ENCODE measurements around the gene BCL2L11.
A peak's percentile ranks its signal among the peaks of the same experiment; 100 is the strongest.
"Not testable (repeated sequence)": the region's sequence is repeated elsewhere in the genome, so short reads cannot be mapped to it uniquely, and the experiment has no call there.

Gene BCL2L11, protein sequence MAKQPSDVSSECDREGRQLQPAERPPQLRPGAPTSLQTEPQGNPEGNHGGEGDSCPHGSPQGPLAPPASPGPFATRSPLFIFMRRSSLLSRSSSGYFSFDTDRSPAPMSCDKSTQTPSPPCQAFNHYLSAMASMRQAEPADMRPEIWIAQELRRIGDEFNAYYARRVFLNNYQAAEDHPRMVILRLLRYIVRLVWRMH

DNA sequence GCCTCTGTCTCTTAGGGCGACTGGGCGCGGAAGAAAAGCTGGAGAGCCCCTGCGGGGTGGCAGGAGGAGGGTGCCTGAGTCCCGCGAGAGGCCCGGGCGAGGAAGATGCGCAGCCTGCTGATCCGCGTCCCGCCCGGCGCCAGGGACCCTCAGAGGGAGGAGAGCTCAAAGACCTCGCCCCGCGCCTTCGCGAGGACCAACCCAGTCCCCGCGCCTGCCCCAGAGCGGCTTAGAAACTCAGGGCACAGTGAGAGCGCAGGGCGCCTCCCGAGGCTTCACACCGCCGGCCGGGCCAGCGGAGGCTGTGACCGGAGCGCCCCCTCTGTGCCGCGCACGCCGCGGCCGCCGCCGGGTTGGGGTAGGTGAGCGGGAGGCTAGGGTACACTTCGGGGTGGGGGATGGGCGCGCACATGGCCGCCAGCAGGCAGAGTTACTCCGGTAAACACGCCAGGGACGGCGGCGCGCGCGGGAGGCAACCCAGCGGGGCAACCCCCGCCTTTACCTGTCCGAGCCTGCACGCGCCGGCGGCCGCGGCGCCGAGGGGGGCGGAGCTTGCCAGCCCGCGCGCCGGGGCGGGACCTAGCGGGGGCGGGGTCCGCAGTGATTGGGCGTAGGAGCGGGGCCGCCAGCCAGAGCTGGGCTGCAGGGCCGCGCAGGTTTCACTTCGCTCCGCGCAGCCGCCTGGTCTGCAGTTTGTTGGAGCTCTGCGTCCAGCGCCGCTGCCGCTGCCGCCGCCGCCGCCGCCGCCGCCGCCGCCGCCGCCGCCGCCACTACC lies at the start of gene BCL2L11:
Gene BCL2L11 (plus strand): TSS at position 662 of the 775 bp plus-strand sequence. CDS start 2,832 bp downstream, outside the sequence.
- peak; percentile 89 for DNase-seq

DNA sequence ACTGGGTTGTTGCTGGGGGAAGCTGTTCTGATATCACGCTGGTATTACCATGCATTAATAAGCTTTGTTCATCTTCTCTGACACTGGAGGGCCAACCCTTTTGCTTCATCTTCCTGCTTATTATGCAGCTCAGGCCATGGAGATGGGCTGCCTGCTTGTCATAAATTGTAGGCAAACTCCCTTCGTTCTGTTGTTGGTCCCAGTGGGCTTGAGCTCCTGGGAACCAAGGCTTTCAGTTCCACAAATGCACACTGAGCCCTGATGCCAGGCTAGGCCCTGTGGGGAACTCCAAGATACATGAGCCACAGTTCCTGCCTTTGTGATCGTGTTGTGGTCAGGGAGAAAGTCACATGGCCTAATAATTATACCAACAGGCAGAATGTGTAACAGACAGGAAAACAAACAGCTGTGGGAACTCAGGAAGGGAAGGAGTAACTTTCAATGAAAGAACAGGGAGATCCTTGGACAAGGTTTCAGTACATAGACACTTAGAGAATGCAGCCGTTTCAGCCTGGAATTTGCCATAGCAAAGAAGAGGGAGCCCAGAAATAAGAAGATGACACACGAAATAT lies 49.0 kb upstream of the BCL2L11 start:
- no peak for DNase-seq

DNA sequence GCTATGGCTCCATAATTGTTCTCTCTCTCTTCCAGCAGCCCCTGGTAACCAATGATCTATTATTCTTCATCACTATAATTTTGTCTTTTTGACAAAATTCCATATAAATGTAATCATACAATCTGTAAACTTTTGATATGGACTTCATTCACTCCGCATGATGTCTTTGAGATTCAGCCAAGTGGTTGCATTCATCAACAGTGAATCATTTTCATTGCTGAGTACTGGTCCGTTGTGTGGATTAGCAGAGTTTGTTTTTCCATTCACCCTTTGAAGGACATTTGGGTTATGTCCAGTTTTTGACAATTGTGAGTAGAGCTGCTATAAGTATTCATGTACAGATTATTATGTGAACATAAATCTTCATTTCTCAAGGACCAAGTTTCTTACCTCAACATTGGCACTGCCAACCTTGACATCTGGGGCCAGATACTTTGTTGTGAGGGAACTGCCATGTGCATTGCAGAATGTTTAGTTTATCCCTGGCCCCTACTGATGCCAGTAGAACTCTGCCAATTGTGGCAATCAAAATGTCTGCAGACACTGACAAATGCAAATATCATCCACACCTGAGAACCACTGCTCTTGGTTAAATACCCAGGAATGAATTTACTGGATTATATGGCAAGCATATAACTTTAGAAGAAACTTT lies 48.4 kb upstream of the BCL2L11 start:
- no peak for DNase-seq

DNA sequence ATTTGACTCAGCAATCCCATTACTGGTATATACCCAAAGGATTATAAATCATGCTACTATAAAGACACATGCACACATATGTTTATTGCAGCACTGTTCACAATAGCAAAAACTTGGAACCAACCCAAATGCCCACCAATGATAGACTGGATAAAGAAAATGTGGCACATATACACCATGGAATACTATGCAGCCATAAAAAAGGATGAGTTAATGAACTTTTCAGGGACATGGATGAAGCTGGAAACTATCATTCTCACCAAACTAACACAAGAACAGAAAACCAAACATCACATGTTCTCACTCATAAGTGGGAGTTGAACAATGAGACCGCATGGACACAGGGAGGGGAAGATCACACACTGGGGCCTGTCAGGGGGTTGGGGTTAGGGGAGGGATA lies 38.1 kb upstream of the BCL2L11 start:
- not testable (repeated sequence) for DNase-seq

DNA sequence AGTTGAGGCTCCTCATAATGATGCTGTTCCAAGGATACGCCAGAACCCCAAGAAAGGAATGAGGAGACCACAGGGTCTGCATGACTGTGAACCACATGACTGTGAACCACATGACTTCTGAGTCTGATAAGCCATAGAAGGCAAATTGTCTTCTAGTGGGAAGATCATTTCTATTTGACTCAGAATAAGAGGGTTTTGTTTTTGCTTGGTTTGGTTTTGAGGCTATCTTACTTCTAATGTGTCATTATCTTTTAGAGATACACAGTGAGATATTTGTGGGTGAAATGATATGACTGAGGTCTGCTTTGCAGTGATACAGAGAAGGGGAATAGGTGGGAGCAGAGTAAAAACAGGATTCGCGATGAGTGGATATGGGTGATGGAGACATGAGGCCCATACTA lies 28.9 kb upstream of the BCL2L11 start:
- DNase-seq, result no peak

DNA sequence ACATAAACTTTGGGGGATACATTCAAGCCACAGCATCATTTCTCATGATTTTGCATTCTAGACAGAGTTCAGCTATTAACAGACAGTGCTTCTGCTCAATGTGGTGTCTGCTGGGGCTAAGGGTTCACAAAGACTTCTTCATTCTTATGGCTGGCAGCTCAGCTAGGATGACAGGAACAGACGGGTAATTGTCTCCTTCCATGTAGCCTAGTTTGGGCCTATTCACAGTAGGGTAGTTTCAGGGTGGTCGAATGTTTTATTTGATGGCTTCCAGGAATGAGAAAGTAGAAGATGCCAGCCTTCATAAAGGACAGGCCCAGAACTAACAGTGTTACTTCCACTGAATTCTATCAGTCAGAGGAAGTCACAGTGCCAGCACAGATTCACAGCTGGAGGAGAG lies 26.0 kb upstream of the BCL2L11 start:
- DNase-seq, result no peak

DNA sequence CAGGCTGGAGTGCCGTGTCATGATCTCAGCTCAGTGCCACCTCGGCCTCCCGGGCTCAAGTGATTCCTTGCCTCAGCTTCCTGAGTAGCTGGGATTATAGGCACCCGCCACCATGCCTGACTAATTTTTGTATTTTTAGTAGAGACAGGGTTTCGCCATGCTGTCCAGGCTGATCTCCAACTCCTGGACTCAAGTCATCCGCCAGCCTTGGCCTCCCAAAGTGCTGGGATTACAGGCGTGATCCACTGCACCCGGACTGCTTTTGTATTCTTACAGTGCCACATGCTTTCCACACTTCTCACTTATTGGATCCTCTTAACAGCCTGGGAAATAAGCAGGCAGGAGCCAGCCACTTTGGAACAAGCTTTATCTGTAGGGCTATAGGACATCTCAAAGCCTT lies 25.3 kb upstream of the BCL2L11 start:
- DNase-seq, result no peak

DNA sequence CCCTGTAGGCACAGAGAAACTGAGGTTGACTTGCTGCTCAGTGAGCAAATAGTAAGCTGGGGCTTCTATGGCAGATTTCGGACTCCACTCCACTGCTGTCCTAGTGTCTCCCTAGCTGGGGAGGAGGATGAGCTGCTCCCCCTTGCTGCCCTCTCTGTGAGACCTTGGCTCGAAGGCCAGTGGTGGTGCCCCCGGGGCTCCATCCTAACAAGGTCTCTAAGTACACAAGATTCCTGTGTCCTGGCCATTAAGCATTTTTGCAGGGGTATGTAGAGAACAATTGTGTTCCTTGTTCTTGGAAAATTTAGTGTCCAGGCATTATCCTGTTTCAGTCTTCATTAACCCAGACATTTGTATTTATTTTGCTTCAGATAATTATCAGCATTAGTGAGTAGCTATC lies 21.3 kb upstream of the BCL2L11 start:
- DNase-seq, result no peak

DNA sequence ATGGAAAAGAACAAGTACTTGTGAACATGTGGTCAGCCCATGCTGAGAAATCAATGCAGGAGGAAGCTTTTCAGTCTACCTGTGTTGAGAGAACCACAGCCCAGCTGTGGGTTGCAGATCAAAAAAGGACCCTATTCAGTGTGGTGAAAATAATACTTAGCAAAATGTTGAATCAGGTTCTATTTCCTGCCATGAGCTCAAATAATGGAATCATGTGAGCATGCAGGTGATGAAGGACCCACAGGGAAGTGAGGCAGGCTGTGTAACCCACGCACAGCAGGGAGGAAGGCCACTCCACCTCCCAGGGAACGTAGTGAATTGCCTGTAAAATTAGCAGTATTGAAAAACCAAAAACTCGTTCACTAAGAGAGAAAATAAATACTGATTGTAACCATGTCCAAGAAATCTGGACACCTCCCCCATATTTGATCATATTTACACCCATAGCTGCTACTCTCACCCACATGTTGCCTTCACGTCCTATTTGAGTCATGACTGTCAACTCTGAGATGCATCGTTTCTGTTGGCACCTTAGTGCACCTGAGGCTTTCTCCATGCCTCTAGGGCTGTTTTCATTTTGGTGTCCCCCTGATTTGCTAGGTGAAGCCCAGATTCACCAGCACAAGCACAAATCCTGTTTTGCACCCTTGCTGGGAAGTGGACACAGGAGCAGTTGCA lies 20.5 kb upstream of the BCL2L11 start:
- no peak for DNase-seq

DNA sequence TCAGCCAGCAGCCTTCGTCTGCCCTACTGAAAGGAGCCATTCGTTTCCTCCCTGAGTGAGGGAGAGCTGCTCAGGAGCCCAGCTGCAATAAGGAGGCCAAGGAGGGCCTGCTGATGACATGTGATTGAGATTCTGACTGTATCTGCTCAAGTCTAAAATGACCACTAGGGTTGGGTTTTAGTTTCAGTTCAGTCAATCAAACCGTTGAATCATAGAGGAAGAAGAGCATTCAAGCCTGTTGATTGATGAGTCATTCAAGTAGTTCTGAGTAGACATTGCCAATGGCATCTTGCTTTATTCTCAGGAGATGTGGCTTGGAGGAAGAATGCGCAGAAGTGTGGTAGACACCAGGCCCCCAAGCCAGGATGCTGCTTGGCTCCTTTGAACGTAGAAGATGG lies 19.9 kb upstream of the BCL2L11 start:
- DNase-seq, result no peak

DNA sequence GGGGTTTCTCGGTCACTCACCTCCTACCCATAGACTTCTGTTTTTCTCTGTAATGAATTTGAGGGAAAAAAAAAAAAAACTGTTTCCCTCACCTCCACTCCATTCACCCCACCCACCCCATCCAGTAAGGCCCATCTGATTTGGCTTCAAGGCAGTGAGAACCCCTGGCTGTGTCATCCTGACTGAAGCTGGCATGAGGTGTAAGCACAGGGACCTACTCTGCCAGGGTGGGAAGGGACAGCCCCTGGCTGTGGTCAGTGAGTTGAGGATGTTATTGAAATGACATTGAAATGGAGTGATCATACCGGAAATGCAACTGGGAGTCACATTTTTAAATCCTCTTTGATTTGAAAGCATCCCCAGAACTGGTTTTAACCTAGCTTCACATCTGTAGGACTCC lies 19.1 kb upstream of the BCL2L11 start:
- DNase-seq, result no peak

DNA sequence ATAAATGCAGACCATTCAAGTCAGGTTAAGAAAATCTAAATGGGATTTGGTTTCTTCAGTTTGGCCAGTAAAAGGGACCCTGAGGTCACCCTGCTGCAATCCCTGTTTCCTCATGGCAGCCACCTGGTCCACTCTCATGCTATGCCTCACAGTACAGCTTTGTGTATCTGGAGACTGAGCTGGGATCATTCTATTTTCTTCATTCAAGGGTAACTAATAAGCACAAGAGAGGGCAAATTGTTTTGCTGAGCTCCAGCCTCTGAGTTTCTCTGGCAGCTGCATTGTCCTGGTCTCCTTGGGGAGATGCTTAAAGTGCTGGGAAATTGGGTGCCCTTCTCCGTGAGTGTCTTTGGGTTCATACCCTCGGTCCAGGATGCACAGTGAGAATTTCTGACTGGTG lies 18.5 kb upstream of the BCL2L11 start:
- DNase-seq, result no peak

DNA sequence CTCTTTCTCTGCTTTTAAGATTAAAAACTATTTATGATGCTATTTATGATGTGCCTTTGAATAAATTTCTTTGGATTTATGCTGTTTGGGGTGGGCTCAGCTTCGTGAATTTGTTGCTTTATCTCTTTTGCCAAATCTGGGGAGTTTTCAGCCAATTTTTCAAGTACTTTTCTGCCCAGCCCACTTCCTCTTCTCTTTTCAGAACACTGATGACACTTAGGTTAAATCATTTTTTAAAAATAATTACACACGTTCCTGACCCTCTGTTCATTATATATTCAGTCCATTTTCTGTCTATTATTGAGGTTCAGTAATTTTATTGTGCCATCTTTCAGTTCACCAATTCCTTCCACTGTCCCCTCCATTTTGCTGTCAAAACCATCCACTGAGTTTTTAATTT lies 14.8 kb upstream of the BCL2L11 start:
- no peak for DNase-seq

DNA sequence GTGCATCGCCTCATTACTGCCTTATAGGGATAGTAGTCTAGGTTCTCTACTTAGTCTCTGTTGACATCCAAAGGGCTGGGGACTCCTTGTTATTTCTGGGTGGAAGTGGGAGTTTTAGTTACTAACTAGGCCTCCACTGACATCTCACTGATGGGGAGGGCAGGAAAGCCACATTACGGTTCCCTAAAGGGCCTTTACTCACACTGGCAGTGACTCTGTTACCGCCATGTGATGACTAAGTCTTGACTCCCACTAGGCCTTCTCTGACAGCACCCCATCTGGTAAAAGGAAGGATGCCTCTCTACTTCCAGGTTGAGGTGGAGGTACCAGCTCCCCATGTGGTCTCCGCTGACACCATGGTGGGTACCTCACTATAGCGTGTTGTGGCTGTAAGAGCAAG lies 14.0 kb upstream of the BCL2L11 start:
- no peak for DNase-seq

DNA sequence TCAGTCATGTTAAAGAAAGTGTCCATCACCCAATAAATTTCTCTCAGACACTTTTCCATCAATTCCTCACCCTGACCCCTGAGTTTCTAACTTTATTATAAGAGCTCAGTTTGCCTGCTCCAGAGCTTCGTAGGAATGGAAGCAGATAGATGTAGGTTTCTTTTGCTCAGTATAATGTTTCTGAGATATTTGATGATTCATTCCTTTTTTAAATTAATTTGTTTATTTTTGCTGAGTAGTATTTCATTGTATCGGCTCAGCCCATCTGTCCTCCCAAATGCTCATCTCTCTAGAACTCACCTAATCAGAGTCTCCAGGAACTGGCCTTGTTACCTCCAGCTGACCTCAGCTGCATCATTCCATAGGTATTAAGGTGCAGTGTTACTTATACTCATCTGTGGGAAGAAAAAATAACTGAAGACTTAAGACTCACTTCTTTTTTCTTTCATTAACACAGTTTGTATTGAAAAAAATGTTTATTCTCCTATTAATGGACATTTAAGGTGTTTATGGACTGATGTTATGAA lies 11.9 kb upstream of the BCL2L11 start:
- no peak for DNase-seq

DNA sequence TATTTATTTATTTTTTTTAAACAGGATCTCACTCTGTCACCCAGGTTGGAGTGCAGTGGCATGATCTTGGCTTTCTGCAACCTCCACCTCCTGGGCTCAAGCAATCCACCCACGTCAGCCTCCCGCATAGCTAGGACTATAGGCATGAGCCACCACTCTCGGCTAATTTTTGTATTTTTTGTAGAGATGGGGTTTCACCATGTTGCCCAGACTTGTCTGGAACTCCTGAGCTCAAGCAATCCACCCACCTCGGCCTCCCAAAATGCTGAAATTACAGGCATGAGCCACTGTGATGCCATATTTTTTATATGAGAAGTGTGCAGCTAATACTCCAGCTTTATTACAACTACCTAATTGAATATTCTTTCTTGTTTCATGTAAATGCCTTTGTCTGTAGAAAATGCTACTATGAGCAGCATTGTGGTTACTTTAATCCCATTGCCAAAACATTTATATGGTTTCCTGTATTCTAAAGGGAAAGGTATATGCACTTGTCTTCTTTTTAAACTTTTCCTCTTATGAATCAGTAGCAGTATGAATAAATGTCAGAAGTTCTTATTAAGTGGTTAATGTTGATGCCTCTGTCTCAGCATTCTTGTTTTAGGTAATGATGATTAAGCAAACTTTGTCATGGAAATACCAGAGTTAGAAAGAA lies 9.5 kb upstream of the BCL2L11 start:
- no peak for DNase-seq

DNA sequence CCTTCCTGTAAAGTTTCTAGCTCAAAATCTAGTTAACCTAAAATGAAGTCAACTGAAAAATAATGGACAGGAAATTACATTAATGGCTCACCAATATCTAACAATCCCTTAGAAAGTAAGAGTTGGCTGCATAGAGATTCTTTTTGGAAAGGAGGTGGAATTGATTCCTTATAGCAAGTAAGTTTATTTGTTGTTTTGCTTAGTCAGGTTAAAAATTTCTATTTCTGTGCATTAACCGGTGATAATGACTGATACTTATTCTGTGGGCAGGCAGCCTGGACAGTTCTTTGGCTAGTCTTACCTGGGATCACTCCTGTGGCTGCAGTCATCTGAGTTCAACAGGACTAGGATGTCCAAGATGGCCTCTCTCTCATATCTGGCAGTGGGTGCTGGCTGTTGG lies 6.9 kb upstream of the BCL2L11 start:
- DNase-seq, result no peak

DNA sequence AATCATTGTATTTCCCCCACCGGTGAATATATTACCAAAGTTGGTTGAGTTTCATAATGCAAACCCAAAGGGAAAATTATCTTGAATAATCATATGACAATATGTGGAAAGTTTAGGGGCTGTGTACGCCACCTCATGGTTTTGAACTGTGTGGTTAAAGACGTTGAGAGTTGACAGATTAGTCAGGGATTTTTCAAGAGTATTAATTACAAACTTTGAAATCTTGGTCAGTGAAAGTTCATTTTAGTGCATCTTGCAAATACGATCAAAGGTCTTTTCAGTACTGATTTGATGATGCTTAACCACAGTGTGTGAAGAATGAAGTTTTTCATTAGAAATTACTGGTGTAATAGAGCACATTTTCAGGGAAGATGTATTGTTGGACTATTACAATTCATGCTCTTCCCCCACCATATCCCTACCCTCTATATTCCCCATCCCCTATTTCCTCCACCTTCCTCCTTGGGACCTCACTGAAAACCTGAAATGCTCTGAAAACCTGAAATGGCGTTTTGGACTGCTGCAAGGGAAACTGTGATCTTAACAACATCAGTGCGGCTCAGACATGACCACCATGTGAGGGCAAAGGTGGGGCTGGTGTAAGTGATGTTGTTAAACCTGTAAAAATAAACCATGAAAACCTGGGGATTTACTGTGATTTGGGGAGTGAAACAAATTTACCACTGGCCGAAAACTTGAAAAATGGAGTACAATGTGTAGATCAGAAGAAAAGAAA lies 4.5 kb upstream of the BCL2L11 start:
- no peak for DNase-seq

DNA sequence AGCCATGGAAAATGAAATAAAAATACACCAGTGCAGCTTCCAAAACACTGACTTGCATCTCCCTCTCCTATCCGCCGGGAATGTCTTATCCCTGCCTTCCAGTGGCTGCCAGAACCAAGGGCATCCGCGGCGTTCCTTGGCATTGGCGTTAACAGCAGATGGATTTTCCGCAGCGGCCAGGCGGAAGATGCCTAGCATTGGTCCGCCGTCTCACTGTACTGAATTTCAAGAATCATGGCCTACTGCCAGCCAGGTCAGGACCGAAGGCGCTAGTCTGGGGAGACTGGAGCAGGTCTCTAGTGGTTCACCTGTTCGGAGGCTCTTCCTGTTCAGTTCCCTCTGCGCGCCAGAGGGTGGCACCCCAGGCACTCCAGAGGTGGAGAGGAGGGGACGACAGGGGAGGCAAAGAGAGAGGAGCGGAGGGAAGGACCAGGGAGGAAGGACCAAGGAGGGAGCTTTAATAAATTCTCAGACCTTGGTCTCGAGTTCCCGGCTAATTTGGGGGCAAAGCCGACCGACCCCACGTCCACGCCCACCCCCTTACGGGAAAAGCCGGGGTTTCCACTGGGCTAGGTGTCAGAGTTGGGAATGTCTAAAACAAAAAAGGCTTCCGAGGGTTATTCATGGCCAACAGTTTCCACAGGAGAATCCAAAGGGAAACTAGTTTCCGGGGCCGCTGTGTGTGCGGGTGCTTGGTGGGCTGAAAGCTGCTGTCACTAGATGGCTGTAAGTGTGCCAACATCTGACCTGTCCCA lies 3.7 kb upstream of the BCL2L11 start:
- DNase-seq, result peak; percentile 62

DNA sequence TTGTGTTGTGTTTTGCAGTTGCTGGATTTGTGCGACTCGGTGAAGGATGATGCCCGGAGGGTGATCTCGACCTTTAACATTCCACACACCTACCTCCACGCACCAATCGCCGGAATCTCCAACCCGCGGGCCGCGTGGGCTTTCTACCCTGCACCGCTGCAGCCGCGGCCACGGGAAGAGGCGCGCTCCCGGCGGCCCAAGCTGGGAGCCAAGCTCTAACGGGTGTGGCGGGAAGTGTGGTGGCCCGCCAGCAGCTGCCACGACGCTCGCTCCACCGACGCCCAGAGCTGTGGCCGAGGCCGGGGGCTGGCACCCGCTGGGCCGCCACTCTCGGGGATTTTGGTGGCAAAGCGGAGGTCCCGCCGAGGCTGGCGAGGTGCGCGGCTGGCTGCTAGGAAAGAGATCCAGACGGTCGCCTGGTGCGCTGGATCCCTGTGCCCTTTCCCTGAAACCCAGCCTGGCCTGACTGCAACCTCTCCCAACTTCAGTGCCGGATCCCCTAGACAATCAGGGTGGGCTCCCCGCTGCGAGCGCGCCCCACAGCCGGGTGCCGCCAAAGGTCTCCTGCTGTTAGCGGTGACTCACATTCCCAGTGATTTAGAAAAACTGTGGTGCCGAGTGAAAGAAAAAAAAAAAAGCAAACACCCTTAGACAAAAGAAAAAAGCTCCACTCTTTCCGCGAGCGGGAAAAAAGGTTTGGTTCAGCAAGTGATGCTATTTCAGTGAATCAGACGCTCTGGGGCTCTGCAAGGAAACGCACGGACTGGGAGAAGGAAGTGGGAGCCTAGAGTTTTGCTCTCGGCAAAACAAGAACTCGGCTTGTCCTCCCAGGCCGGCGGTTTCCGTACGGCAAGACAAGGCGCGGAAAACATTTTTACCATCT lies 2.9 kb upstream of the BCL2L11 start:
- peak; percentile 32 for DNase-seq

Measured in stimulated activated CD4-positive, alpha-beta T cell treated with anti-CD3 and anti-CD28 coated beads, Interleukin-12 subunit alpha, Interleukin-12 subunit beta, amount 100 ng/mL, for 4 hours (primary cell).